ENCODE data around the gene GXYLT2.
A peak's percentile ranks its signal among the peaks of the same experiment; 100 is the strongest.
"Not testable (repeated sequence)": the region's sequence is repeated elsewhere in the genome, so short reads cannot be mapped to it uniquely, and the experiment has no call there.

GXYLT2 gene

DNA sequence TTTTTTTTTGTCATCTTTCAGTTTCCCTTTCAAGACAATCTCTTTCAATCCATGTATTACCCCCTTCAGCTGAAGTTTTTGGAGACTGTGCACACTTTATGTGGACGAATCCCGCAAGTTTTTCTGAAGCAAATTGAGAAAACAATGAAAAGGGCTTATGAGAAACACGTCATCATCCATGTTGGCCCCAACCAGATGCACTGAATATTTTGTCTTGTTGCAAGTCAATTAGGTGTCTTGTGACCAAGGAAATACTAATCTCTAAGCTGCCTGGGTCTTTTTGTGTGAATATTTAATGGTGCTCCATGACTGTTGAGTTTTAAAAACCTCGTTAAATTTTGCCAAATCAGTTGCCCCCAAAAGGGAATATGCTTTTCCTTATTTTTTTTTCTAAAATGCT lies 87.1 kb downstream of the GXYLT2 start:
- DNase-seq (ENCODE audit: low read depth) = no peak

DNA sequence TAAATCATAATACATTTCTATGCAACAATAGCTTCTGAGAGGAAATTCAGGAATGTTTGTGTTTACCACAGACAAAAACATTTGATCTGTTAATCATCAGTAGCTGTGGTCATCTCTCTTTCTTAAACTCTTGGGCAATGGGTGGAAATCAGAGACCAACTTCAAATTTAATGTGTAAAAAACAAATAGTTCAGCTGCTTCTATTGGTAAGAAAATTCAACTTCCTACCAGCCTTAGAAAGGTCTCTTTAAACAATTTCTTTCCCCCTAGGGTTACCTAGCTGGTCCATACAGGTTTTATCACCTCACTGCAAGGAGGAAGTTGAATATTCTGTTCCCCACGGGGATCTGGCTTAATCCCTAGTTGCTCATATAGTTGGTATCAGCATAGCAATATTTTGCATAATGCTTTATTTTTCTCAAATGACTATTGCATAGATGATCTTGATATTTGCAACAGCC lies 88.5 kb downstream of the GXYLT2 start:
- no peak for DNase-seq (ENCODE audit: low read depth)

DNA sequence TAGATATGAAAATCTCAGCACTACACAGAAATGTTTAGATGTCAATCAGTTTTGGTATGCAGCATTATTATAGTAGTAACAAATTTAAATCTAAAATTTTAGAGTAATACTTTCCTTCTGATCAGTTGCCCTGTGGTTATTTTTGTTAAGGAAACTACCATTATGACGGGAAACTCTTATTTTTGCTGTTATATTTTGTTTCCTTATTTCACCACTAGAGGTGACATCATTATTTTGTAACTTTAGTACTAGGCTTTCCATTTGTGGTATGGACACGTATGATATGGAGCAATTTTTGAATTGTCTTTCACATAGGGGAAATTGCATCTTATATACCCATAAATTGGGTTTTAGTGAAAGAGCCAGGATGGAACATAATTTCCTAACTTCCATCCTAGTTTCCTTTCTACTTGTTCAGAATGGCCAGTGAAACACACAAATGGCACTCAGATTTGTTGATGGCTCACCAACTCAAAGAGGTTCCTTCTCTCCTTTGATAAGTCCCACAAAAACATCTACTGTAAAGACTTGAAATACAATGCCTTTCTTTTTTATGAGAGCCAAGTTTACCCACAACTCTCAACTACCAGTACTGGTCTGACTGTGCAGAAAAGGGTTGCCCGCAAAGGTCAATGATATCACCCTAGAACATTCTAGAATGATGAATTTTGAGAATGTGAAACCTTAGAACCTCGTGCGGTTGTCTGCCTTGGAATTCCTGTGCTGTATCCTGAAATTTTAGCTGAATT lies 89.4 kb downstream of the GXYLT2 start:
- no peak for DNase-seq (ENCODE audit: low read depth)

DNA sequence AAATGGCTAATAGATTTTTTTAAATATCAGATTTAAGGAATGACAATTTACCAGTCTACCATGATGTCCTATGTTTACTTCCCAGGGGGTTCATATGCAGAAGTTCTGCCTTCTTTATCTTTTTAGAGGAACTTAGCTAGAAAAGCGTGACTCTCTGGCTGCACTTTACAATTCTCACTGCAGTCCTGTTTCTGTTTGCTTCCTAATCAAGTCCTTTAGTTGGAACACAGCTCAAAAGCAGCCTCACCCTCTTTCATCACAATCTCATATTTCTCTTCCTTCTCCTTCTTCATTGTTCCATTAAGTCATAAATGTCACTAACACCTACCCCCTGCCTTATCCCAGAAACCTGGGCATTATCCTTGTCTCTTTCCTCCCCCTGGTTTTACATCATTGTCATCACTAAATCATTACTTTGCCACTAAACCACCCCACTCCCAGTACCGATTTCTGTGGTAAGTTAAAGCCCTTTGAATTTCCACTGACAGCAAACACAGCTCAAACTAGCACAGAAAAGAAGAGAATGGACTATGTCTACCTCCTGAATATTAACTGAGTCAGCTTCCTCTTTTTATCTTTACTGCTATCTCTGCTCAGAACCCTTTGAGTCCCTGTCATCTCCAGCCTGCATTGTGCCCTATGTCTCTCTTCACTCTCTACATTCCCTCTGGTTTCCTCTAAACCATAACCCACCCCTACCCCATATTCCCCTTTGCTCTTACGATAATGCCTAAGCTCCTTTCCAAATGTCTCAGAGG lies 94.9 kb downstream of the GXYLT2 start:
- DNase-seq (ENCODE audit: low read depth) = no peak

DNA sequence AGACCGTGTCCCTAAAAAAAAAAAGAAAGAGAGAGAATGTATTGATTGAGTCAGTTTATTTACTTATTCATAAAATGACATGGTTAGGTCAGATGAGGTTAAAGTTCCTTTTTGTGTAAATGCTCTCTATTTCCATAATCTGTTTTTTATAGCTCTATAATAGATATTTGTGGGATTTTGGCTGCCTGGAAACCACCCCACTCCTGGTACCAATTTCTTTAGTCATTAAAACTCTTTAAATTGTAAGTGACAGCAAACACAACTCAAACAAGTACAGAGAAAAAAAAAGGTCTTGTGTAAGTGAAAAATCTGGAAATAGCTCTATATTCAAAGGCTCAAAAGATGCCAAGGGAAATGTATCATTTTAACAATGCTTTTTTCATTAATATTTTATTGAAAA lies 97.7 kb downstream of the GXYLT2 start:
- no peak for DNase-seq (ENCODE audit: low read depth)

DNA sequence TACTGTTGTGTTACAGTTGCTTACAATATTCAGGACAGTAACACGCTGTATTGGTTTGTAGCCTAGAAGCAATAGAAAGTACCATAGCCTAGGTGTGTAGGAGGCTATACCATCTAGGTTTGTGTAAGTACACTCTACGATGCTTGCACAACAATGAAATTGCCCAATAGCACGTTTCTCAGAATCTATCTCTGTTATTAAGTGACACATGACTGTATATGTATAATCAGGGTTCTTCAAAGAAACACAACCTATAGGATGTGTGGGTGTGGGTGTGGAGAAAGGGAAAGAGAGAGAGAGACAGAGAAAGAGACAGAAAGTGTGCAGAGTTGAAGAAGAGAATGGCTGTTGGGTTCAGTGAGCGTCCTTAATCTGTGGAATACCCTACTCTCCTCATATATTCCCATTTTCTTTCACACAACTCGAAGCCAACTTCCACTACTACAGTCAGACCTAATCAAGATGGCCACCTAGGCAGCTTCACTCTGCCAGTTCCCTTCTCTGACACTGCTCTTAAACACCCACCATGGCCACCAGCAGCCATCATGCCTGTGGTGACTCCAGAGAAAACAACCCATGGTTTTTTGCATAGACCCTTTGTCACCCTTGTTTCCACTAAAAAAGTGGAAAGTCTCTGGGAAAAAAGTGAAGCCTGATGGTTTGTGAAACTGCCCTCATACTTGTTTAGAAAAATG lies 103.0 kb downstream of the GXYLT2 start:
- DNase-seq (ENCODE audit: low read depth) = no peak

DNA sequence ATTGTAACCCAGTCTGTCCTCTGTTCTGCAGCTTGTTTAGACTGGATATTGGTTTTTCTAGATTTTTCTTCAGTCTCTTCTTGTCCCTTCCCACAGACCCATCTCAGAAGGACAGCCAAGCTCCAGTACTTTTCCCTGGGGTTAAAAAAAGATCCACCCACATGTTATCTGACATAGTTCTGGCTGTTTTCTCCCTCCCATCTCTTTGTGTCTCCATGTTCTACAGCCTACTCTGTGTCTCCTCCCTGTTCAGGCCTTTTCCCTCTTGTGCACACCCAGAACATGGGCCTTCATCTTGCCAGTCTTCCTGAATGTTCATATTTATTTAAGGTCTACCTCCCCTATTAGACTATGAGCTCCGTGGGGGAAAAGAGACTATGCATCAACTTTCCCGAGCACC lies 103.7 kb downstream of the GXYLT2 start:
- no peak for DNase-seq (ENCODE audit: low read depth)

DNA sequence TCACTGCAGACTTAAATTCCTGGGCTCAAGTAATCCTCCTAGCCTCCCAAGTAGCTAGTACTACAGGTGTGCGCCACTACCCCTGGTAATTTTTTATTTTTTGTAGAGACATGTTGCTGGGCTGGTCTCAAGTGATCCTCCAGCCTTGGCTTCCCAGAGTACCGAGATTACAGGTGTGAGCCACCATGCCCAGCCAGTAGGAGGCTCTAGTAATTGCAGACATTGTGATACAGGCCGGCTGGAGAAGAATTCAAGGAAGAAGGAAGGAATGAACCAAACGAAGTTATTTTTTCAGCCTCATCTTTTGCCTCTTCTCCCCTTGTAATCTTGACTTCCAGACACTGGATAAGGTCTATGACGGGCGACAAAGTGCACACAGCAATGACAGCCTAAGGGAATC lies 105.5 kb downstream of the GXYLT2 start:
- no peak for DNase-seq (ENCODE audit: low read depth)

DNA sequence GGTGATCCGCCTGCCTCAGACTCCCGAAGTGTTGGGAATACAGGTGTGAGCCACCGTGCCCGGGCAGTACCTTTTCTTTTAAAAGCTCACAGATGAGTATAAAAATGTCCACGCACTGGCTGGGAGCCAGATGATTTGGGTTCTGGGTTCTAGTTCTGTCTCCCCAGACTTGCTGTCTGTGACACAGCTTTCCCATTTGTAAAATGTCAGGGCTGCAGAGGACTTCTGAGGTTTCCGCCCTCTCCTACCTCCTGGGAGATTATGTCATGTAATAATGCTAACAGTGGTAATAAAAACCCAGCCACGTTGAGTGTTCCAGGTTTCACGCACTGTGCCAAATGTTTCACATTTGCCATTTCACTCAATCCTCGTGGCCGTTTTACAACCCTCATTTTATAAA lies 107.5 kb downstream of the GXYLT2 start:
- no peak for DNase-seq (ENCODE audit: low read depth)

DNA sequence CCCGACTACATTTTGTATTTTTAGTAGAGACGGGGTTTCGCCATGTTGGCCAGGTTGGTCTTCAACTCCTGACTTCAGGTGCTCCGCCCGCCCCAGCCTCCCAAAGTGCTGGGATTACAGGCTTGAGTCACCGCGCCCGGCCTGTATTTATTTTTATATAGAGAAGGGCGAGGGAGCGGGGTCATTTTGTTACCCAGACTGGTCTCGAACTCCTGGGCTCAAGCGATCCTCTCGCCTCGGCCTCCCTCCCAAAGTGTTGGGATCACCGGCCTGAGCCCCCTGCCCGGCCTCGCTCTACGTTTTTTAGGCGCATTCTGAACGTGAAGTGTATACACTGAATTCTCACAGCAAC lies 108.3 kb downstream of the GXYLT2 start:
- DNase-seq (ENCODE audit: low read depth) = no peak

DNA sequence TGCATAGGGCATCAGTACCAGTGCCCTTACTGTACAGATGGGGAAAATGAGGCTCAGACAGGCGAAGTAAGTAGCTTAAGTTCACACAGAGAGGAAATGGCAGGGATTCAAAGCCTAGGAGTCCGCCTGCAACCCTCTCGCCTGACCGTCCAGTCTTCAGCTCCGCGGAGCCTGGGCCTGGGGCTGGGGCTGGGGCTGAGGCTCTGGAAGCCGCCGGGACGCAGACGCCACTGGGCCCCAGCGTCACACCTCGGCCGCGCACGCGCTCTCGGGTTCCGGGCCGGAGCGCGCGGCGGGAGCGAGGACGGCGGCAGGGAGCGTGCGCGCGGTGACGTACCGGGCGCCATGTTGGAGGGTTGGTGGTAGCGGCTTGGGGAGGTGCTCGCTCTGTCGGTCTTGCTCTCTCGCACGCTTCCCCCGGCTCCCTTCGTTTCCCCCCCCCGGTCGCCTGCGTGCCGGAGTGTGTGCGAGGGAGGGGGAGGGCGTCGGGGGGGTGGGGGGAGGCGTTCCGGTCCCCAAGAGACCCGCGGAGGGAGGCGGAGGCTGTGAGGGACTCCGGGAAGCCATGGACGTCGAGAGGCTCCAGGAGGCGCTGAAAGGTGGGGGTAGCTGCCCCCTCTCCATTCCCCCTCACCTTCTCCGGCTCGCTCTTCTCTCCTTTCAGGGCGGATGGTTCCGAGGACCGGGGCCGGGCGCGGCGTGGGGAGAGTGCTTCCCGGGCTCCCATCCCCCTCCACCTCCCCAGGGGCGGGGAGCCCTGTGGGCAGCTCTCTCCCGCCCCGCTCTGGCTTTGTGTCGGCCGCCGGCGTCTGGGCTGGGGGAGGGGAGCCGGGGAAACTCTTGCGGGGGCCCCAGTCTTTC lies 108.9 kb downstream of the GXYLT2 start, which contains the start of gene PPP4R2:
Gene PPP4R2, plus strand, starts transcription at position 339 of the 861 bp plus-strand sequence. Its CDS starts 227 bp downstream, at position 566.
- peak; percentile 79 for DNase-seq (ENCODE audit: low read depth)

DNA sequence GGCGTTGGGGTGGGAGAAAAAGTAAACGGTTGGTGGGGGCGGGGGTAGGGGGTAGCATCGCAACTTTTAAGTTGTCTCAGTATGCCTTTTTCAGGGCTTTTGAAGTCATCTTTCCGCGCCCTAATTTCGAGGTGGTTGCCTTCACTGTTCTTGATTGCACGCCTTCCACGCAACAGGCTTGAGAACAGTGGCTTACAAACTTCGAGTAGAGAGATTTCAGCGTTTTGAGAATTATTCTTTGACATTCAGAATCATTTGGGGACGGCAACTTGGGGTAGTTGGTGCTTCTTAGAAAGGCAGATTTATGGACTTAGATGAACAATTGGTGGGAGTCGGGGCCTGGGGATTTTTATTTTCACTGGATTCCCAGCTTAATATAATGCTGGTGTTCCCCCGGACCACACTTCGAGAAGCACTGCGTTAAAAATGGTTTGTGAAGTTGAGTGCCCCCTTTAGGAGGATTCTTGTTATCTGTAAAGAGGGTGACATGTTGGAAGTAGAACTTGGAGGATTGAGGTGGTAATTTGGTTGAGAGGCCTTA lies 109.6 kb downstream of the GXYLT2 start:
- peak; percentile 56 for DNase-seq (ENCODE audit: low read depth)

DNA sequence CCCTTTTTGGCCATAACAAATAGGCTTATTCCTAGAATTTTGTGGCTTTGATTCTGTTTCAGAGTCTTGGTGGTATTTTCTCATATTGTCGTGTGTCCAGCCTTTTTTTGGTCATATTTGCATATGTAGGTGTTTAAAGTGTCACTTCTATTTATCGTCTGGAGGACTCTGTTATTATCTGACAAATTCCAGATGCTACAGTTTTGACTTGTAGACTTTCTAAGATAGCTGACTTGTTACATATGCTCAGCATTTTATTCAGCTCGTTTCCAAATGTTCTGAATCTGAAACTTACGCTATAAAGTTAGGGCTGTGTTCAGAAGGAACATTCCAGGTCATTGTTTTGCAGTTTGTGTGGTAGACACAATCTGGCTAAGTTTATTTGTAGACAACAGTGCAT lies 110.6 kb downstream of the GXYLT2 start:
- DNase-seq (ENCODE audit: low read depth) = no peak

DNA sequence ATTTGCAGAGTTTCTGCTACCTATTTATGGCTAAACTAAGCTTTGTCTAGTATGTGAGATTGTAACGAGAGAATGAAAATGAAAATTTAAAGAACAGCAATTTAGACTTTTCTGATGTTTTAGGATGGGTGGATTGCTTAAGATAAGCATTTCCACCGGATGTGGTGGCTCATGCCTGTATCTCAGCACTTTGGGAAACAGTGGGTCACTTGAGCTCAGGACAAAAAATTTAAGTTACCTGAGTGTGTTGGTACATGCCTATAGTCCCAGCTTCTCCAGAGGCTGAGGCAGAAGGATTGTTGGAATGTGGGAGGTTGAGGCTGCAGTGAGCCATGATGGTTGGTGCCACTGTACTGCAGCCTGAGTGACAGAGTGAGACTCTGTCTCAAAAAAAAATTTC lies 112.1 kb downstream of the GXYLT2 start:
- no peak for DNase-seq (ENCODE audit: low read depth)

DNA sequence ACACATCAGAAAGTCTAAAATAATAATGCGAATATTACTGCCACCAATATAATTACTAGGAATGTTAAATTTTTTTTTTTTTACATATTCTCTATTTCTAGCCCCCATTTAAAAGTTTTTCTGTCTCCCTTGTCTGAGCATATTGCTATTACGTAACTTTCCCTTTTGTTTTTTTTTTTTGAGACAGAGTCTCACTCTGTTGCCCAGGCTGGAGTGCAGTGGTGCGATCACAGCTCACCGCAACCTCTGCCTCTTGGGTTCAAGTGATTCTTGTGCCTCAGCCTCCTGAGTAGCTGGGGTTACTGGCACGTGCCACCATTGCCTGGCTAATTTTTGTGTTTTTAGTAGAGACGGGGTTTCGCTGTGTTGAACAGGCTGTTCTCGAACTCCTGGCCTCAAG lies 115.2 kb downstream of the GXYLT2 start:
- DNase-seq (ENCODE audit: low read depth) = not testable (repeated sequence)

DNA sequence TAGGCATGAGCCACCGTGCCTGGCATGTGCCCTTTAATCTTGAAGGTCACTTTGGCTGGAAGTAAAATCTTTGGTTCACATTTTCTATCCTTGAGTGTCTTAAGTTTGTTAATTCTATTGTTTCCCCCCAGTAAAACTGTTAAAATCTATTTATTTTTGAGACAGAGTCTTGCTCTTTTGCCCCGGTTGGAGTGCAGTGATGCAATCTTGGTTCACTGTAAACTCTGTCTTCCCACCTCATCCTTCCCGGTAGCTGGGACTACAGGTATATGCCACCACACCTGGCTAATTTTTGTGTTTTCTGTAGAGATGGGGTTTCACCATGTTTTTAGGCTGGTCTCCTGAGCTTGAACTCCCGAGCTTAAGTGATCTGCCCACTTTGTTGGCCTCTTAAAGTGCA lies 116.5 kb downstream of the GXYLT2 start:
- DNase-seq (ENCODE audit: low read depth) = no peak

DNA sequence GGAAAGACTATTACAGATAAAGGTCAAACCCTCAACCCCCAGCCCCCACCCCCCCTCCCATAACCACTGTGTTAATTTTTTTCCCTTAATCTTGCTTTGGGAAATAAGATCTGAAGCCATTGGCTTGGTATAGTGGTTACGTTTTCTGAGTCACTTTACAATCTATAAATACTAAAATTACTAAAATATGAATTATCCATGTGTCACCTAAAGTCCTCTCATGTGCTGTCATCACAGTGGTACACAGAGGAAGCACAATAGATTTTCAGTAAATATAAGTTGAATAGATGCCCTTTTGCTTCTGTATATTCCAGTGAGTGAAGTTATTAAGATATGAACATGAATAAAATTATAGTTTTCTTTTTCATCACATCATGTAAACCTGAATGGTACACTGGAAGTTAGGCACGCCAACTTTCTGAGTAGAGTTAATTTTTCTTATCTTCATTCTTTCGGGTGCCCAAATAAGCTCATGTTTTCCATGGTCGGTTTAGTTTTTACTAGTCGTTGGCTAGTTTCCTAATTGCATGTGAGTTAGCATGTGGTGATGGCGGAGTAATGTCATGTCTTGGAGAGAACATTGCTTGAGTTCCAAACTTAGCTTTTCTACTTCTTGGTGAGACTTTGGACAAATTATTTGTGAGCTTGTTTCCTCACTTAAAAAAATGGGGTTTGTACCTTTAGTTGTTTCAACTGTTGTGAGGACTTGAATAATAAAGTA lies 120.3 kb downstream of the GXYLT2 start:
- no peak for DNase-seq (ENCODE audit: low read depth)

DNA sequence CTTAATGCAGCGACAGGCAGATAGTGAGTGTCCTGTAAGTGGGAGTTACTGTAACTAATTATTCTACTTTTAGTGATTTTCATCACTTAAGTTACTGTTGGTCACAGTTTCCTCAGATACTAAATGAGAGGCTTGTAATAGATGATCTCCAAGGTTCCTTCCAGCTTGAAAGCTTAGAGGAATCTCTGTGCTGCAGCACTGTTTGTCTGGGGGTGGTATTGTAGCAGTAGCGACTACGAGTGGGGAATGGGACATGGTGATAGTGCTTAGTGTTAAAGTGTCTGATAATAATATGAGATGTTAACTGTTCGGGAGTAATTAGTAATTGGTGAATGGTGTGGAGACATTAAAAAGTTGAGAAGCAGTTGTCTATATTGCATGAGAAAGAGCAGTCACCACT lies 121.2 kb downstream of the GXYLT2 start:
- DNase-seq (ENCODE audit: low read depth) = no peak

DNA sequence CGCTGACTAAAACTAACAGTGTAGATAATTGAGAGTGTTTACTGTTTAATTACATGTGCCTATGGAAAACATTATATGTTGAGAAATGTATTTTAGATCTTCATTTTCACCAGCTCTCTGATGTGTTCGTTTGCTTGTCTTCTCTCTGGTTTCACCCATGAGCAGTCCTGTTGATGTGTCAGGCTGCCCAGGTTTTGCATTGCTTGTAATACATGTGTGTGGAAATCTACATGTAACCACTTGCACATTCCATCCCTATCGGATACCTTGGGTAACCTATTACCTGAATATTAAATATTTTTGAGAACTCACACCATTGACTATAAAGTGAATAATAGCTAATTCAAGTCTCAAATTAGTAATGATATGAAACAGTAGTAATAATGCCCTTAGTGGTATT lies 121.9 kb downstream of the GXYLT2 start:
- no peak for DNase-seq (ENCODE audit: low read depth)

DNA sequence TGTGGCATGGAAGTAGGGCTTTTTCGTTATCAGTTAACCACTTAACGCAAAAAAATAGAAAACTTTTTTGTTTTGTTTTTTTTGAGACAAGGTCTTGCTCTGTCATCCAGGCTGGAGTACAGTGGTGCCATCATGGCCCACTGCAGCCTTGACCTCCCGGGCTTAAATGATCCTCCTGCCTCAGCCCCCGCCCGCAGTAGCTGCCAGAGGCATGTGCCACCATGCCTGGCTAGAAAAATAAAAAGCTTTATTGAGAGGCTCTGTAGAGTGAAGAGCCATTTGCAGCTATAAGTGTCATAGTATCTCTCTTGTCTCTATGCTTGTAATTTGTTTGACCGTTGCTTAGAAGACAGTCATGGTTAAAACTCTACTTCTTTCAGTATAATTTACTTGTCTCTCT lies 122.3 kb downstream of the GXYLT2 start:
- no peak for DNase-seq (ENCODE audit: low read depth)

DNA sequence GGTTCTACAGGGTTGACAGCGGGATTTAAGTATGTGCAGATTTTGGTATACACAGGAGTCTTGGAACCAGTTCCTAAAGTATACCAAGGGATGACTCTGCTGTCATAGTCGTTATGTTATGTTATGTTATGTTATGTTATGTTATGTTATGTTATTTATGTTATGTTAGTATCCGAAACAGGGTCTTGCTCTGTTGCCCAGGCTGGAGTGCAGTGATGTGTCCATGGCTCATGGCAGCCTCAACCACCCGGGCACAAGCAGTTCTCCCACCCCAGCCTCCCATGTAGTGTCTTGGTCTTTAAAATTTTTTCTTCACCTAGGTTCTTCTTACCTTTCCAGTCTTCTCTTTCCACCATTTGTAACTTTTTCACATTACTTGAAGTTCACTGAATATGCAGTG lies 130.5 kb downstream of the GXYLT2 start:
- no peak for DNase-seq (ENCODE audit: low read depth)
